ENCODE measurements around the gene MAML1. TPM values are rescaled to one million over a fixed set of nuclear protein-coding genes. Genes with fewer than 3 reads are reported as not detected.

MAML1 gene
- total RNA-seq, 1 donor from 2014 or later, result 27.8 TPM

GRCh38 chr5:179798771-179799643 lies 66.4 kb downstream of the MAML1 start:
- peaks cover 54% of the 10 kb centered on the region for H3K4me1 ChIP-seq
- no peak overlapping the region for H3K27ac ChIP-seq
- no peak overlapping the region for H3K4me3 ChIP-seq
- intact Hi-C loops (cut with DNase I), result no loop called here
- TF ChIP-seq CTCF (IDR thresholded peaks at IDR 0.05), result no peak
- H3K27me3 ChIP-seq (ENCODE audit: low read depth), result no peaks in the 10 kb centered on the region
- H3K9me3 ChIP-seq, result no peaks in the 10 kb centered on the region
- DNase-seq, result no peak
- H3K36me3 ChIP-seq, result peaks cover 46% of the 10 kb centered on the region
- no peak for ATAC-seq

GRCh38 chr5:179799644-179799973 lies 67.0 kb downstream of the MAML1 start:
- Histone ChIP-seq H3K9me3 (no peaks in the 10 kb centered on the region), H3K27ac (no peak overlapping the region), H3K27me3 (ENCODE audit: low read depth) (no peaks in the 10 kb centered on the region), H3K36me3 (peaks cover 46% of the 10 kb centered on the region), H3K4me1 (peaks cover 54% of the 10 kb centered on the region), H3K4me3 (no peak overlapping the region)
- intact Hi-C loops (cut with DNase I), result no loop called here
- TF ChIP-seq CTCF (IDR thresholded peaks at IDR 0.05), result no peak
- DNase-seq, result no peak
- no peak for ATAC-seq

- Histone ChIP-seq H3K36me3 (peaks cover 46% of the 10 kb centered on the region), H3K4me3 (no peak overlapping the region), H3K27me3 (ENCODE audit: low read depth) (no peaks in the 10 kb centered on the region), H3K4me1 (peaks cover 54% of the 10 kb centered on the region), H3K27ac (no peak overlapping the region), H3K9me3 (no peaks in the 10 kb centered on the region)
- intact Hi-C loops (cut with DNase I), result no loop called here
- TF ChIP-seq CTCF (IDR thresholded peaks at IDR 0.05), result no peak
- ATAC-seq, result no peak
- no peak for DNase-seq
These were observed 67.6 kb downstream of the MAML1 start for GRCh38 chr5:179800071-179800695.

- intact Hi-C loops (cut with DNase I), result no loop called here
These were observed 68.1 kb downstream of the MAML1 start for GRCh38 chr5:179800696-179801201.

More at GRCh38 chr5:179800696-179801201, 68.1 kb downstream of the MAML1 start:
- DNase-seq (no peak), ATAC-seq (no peak)
- Histone ChIP-seq H3K36me3 (peaks cover 46% of the 10 kb centered on the region), H3K4me3 (no peak overlapping the region), H3K9me3 (no peaks in the 10 kb centered on the region), H3K4me1 (peaks cover 53% of the 10 kb centered on the region), H3K27me3 (ENCODE audit: low read depth) (no peaks in the 10 kb centered on the region), H3K27ac (no peak overlapping the region)
- TF ChIP-seq CTCF (IDR thresholded peaks at IDR 0.05), result no peak

Measured in lower lobe of right lung (tissue), 2 donors.